NCI-H345 treated with DMSO at 0.1 percent for 48 hours (cell line): Measurements from ENCODE around the gene RHOV.

Source experiments
- DNase-seq: peaks from one replicate; lab custom pipeline; 2025; ENCODE audit not compliant: unreplicated experiment; lab: John Stamatoyannopoulos, UW

The RHOV gene

GRCh38 chr15:40846841-40847222, 27.2 kb downstream of the RHOV start:
- no peak for DNase-seq

DNA sequence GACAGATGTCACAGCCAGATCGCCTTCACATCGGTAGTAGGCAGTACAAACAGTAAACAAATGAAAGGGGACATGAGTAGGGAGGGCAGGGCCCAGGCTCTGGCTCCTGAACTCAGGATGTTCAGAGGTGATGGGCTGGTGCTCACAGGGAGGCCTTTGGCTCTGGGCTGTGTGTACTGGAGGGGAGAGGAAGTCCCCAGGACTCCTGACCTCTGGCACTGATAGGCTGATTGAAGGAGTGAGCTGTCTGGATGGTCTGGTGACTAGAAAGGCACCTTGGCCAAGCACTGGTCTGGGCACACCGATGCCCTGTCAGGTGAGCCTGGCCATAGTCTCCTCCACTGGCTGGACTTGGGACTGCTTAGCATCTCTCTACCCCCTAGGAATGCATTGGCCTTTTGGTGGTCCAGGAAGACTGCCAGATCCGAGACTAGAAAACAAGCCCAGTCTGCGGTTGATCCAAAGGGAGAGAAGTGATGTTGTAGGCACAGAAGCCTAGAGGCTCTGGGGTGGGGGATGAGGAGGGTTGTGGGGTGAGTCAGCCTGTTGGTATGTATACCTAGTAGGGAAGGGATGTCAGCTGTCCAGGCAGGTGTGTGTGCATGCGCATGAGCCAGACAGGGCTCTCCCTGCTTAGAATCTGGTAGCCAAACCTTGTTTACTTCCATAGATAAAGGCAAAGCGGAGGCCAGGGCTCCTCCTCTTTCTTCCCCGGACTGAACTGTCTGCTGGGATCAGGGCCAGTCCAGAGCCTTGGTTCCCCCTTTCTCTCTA, 28.3 kb downstream of the RHOV start:
- no peak for DNase-seq

- DNase-seq, result no peak
Observed at GRCh38 chr15:40845036-40845435, 29.0 kb downstream of the RHOV start.

GRCh38 chr15:40844696-40845030, 29.4 kb downstream of the RHOV start:
- no peak for DNase-seq

- DNase-seq, result no peak
Observed at GRCh38 chr15:40843885-40844695, 29.9 kb downstream of the RHOV start, which contains the start of gene SPINT1. TSS of gene SPINT1 (plus strand) at chr15:40844048. CDS start at chr15:40844555, 507 bp downstream.

GRCh38 chr15:40843261-40843884, 30.7 kb downstream of the RHOV start:
- DNase-seq, result no peak

GRCh38 chr15:40841741-40842140, 32.3 kb downstream of the RHOV start:
- DNase-seq, result no peak

- DNase-seq, result no peak
Observed at GRCh38 chr15:40838756-40839155, 35.3 kb downstream of the RHOV start.

- no peak for DNase-seq
Observed at GRCh38 chr15:40836020-40836419, 38.0 kb downstream of the RHOV start.

DNA sequence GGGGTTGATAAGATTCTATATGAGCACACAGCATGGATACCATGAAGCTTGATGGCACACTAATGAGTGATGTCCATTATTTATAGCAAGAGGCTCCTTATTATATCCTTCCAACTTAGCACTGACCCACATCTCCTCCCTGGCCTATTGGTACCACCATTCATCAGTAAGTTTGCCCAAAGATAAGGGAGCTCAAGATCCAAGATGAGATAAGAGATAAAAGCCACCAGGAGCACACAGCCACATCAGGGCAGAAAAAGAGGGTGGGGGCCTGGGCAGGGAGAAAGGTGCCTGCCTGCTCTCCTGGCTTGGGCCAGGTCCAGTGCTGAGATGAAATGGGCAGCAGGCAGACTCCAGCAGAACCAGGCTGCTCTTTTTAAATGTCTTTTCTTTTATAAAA, 41.1 kb downstream of the RHOV start:
- DNase-seq, result no peak

DNA sequence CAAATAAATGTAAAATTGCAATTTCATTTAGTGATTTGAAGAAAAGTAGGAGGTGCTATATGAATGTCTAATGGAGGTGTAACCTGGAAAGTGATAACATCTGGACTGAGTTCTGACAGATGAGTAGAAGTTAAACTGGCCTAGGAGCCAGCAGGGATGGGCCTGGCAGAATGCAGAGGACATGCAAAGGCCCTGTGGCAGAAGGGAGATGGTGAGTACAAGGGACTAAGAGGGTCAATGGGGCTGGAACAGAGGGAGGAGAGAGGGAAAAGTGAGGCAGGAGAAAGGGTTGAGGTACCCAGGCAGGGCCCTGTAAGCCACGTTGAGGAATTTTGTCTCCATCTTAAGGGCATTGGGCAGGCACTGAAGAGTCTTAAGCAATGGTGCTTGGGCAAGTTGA, 42.2 kb downstream of the RHOV start:
- no peak for DNase-seq

DNA sequence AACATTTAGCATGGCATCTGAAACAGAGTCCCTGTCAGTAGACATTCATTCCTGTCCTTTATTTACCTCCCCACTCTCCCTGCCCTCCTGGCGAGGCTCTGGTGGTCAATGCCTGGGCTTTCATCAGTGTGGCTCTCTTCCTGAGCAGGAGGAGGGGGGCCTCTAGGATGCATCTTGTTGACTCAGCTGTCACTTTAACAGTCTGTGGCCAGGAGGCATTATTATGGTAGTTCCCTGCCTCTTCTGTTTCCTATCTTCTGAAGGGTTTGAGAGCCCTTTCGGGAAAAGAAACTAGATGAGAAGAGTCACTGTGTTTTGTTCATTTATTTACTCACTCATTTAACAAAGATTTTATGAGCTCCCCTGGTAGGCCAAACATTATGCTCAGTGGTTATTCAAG, 43.1 kb downstream of the RHOV start:
- peak; percentile 97 for DNase-seq

GRCh38 chr15:40829115-40829514, 44.9 kb downstream of the RHOV start:
- DNase-seq, result no peak

DNA sequence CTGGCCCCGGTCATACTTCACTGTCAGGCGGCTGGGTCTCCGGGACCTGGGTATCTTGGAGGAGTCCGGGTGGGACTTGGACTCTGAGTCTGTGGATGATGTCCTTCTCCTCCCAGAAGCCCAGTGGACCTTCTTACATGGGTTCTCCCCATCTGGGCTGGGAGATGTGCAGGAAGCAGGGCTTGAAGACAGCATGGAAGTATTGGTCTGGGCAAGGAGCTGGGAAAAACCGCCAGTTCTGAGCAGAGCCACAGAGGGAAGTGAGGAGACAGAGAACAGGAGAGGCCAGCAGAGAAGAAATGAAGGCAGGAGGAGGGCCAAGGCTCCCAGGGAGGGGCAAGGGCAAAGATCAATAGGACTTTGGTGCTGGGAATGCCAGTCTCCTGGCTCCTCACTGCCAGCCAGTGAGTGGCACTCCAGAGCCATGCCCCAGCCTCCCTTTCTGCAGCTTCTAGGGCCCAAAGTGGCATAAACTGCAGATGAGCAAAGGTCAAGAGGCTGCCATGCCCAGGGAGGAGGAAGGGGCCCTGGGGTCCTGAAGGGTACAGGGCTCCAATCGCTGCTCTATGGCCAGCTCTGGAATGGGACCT, 45.5 kb downstream of the RHOV start, which contains the start of gene PPP1R14D:
TSS of gene PPP1R14D (minus strand) at position 262 of the 590 bp plus-strand sequence. CDS start at position 195, 67 bp downstream.
- DNase-seq, result no peak

DNA sequence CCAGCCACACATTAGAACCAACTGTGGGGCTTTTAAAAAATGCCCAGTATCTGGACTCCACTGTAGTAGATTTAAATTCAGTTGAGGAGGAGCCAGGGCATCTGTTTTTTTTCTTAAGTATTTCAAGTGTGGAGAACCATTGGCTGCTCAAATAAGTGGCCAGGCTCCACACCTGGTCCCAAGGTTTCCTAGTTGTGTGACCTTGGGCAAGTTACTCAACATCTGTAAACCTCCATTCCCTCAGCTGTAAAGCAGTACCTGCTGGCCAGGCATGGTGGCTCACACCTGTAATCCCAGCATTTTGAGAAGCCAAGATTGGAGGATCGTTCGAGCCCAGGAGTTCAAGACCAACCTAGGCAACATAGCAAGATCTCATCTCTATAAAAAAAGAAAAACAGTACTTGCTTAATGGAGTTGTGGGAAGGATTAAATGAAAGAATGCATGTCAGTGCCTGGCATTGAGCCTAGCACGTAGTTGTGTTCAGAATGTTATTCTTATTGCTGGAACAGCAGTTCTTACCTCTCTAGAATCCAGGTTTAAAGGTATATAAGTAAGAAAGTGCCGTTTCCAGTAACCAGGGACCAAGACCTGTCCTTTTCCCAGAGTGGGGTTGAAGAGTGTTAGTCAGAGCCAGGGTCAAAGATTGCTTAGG, 47.5 kb downstream of the RHOV start:
- no peak for DNase-seq

GRCh38 chr15:40825661-40826422, 48.2 kb downstream of the RHOV start:
- no peak for DNase-seq

- DNase-seq, result no peak
Observed at GRCh38 chr15:40823572-40824343, 50.3 kb downstream of the RHOV start.
